NCI-H1092 (cell line): ENCODE results near the gene KIZ.

ENCODE experiments used
- DNase-seq: peaks from one replicate; lab custom pipeline; 2025; lab: John Stamatoyannopoulos, UW

The KIZ gene

DNA sequence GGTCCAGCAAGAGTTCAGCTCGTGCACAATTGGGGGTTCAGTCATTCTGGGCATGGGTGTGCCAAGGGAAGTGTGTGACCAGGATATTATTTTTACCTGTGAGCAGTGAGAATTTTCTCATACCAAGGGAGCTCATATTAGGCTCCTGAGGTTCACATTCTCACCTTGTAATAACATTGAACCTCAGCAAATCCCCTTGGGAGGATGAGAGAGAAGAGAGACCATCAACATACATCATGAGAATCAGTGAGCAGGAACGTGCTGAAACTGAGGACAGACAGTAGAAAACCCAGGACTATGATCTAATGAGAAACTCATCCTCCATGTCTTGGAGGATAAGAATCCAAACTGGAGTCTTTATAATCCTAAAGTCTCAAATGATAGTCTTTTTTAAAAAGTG, 143.9 kb downstream of the KIZ start:
- no peak for DNase-seq

- DNase-seq = no peak
Observed at GRCh38 chr20:21270806-21271205, 144.9 kb downstream of the KIZ start.

DNA sequence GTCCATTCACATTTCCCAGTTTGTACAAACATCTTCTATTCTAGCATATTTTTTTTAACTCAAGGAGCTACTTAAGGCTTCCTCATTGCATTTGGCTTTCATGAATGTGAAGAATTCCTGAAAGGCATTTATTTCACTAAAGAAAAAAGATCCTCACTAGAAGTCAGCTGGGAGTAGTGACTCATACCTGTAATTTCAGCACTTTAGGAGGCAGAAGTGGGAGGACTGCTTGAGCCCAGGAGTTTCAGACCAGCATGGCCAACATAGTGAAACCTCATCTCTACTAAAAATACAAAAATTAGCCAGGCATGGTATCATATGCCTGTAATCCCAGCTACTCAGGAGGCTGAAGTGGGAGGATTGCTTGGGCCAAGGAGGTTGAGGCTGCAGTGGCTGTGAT, 146.4 kb downstream of the KIZ start:
- no peak for DNase-seq

DNA sequence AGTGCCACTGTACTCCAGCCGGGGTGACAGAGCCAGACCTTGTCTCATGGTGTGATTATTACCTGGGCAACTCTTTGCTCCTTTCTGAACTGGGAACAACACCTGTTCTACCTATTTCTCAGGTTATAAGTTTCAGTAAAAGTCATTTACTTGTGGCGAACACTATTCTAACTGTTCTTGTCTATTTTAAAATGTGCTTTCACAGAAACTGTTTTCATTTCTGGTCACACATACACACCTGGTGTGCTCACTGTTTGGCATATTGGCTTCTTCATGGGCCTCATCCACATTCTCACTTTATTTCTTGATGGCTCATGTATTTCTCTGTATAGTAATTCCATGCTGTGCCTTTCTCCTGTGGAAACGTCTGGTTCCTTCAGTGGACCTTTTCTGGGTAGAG, 146.8 kb downstream of the KIZ start:
- DNase-seq = no peak

DNA sequence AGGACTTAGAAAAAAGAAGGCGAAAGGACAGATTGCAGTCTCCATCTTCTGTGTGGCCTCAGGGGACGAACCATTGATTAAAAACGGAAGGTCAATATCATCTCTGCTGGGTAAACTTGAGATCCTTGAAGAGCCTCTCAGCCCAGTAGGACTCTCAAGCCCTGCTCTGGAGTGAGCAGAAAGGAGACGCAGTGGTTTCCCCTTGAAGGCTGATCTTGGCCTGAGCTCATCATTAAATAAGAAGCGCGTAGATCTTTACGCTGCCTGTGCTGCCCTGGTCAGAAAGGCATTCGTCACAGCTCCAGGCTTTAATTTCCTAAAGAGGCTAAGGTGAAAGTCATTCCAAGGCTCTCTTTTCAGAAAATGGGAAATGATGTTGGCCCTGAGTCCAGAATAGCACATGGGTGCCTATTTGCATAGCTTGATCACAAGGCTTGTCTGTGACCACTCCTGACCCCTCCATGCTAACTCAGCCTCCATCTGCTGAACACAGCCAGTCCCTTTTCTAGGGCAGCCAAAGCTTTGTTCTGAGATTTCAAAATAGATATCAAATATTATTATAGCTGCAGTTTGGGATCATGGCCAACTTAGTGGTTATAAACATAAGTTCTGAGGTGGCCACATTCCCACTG, 148.0 kb downstream of the KIZ start:
- DNase-seq = no peak

GRCh38 chr20:21278829-21279228, 152.9 kb downstream of the KIZ start:
- no peak for DNase-seq

- DNase-seq = no peak
Observed at GRCh38 chr20:21279706-21280521, 154.0 kb downstream of the KIZ start.

DNA sequence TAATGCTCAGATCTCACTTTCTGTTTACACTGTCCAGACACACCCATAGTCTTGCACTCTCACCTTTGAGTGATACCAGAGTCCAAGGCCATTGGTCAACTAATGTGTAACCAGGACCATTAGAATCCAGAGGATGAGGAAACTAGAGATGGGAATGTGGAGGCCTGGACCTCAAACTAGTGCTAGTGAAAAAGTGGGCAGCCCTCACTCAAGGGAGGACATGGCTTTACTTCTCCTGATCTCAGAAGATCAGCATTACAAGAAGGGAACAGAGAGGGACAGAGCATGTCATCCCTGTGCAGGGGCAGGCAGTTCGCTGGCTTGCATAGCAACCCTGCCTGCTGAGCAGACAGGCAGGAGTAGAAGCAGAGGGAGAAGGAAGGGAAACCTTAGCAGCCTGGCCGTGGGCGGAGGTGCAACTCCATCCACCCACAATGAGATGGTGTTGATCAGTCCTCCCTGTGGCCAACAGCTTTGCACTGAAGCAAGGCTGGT, 154.7 kb downstream of the KIZ start:
- DNase-seq = no peak

DNA sequence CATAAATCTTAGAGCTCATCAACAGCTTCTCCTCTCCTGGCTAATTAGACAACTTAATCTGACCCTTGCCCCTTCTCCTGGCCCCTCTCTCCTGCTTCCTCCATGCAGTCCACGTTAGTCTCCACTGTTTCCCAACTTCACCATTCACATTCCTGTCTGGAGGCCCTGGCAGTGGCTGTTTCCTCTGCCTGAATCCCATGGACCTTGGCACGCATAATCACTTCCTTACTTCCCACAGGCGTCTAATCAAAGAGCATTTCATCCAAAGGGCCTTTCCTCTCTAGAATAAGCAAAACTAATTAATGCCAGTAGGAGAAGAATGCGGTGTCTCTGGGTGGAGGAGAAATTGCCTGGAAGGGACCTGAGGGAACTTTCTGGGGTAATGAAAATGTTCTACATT, 160.9 kb downstream of the KIZ start:
- no peak for DNase-seq

GRCh38 chr20:21288587-21289370, 162.9 kb downstream of the KIZ start:
- DNase-seq = no peak

- no peak for DNase-seq
Observed at GRCh38 chr20:21289651-21290050, 163.8 kb downstream of the KIZ start.

- DNase-seq = no peak
Observed at GRCh38 chr20:21291026-21291425, 165.1 kb downstream of the KIZ start.

- no peak for DNase-seq
Observed at GRCh38 chr20:21294755-21295154, 168.9 kb downstream of the KIZ start.
